ENCODE results near the gene IQSEC1.

Gene IQSEC1

DNA sequence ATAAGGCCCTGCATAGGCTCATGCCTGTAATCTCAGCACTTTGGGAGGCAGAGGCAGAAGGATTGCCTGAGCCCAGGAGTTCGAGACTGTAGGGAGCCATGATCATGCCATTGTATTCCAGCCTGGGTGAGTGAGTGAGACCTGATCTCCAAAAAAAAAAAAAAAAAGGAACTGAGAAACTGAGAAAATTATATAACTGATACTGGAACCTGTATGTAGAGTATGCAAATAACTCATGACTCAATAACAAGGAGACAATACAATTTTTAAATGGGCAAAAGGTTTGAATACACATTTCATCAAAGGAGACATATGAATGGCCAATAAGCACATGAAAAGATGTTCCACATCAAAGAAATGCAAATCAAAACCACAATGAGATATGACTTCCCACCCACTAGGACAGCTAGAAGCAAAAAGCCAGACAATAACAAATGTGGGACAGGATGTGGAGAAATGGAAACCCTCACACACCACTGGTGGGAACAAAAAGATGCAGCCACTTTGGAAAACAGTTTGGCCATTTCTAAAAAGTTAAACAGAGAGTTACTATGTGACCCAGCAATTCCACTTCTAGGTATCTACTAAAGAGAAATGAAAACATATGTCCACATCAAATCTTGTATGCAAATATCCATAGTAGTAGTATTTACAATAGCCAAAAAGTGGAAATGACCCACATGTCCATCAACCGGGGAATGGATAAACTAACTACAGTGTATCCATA lies 70.7 kb downstream of the IQSEC1 start:
- DNase-seq (ENCODE audit: low read depth in 3 of 3), result no peak

GRCh38 chr3:12999147-13000140 lies 73.8 kb downstream of the IQSEC1 start:
- no peak for DNase-seq (ENCODE audit: low read depth in 3 of 3)

- no peak for DNase-seq (ENCODE audit: low read depth in 3 of 3)
These were observed 74.6 kb downstream of the IQSEC1 start for GRCh38 chr3:12998648-12999047.

DNA sequence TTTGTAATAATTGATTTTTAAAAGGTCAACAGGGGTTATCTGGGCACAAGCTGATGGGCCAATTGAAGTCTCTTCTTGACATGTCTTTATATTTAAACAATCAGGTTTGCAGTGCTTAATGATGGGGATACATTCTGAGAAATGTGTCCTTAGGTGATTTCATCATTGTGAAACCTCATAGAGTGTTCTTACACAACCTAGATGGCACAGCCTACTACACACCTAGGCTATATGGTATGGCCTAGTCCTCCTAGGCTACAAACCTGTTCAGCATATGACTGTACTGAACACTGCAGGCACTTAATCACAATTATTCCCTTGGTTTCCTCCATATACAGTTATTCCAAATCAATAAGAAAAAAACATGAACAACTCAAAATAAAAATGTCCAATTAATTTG lies 75.8 kb downstream of the IQSEC1 start:
- DNase-seq (ENCODE audit: low read depth in 3 of 3), result no peak

GRCh38 chr3:12996181-12996506 lies 77.1 kb downstream of the IQSEC1 start:
- DNase-seq (ENCODE audit: low read depth in 3 of 3), result no peak

DNA sequence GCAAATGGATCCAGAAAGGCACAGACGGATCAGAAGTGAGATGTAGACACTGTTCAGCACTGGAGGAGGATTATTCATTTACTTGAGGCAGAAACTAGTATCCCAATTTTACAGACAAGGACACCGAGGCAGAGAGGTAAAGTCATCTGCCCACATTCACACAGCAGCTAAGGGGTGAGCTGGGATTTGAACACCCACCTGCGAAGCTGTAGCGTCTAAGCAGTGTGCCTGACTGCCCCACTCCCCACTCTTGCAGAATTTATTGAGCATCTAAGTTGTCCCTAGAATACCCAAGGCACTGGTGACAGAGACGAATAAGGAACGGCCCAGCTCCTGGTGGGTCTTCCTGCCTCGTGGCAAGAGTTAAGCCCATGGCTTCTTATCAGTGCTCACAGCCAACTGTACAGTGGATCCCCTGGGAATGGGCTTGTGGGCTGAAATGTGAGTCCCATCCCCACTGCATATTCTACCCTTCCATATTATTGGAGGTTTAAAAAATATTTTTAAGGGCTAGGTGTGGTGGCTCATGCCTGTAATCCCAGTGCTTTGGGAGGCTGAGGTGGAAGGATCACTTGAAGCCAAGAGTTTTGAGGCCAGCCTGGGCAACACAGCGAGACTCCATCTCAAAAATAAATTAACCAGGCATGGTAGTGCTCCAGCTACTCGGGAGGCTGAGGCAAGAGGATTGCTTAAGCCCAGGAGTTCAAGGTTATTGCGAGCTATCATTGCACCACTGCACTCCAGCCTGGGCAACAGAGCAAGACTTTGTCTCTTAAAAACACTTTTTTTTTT lies 77.6 kb downstream of the IQSEC1 start:
- no peak for DNase-seq (ENCODE audit: low read depth in 3 of 3)

DNA sequence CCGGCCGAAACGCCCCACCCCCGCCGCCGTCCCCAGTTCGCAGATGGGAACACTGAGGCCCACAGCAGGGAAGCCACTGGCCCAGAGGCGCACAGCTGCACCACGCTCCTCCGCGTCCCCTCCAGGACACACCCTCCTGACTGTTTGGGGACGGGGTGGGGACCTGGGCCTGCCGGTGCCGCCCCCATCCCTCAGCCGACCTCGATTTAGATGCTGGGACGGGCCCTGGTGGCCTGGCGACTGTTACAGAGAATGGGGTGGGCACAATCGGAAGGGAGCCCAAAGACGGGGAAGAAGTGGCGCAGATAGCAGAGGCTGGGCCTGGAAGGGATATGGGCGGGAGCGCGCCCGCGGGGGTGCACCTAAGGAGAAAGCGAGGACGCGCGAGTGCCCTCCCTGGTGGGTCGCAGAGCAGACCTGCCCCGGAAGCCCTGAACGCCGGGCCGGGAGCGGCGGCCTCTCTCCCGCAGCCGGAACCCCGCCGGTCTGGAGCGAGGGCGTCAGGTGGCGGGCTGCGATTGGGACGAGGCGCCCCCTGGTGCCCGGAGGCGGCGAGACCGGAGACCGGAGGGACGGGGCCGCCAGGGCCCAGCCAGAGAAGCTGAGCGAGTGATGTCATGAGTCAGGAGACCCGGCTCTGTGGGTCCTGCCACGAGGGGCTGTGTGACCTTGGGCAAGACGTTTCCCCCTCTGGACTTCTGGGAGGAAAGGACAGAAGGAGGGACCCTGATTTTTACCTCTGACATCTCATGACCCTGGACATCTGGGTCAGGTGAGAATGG lies 78.4 kb downstream of the IQSEC1 start:
- DNase-seq (ENCODE audit: low read depth in 3 of 3), result peak; percentile 69 to 87 (median 81)

DNA sequence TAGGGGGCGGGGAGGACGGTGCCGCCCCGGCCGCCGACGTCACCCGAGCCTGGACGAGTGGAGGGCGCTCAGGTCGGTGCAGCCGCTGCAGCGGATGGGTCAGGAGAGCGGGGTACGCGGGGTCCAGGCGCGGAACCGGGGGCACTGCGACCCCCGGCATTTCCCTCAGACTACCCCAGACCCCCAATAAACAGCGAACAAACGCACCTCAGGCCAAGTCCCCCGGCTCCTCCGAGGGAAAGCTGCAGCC lies 78.9 kb downstream of the IQSEC1 start:
- peak in 1 of 3 experiments; percentile 41 for DNase-seq (ENCODE audit: low read depth in 3 of 3)

DNA sequence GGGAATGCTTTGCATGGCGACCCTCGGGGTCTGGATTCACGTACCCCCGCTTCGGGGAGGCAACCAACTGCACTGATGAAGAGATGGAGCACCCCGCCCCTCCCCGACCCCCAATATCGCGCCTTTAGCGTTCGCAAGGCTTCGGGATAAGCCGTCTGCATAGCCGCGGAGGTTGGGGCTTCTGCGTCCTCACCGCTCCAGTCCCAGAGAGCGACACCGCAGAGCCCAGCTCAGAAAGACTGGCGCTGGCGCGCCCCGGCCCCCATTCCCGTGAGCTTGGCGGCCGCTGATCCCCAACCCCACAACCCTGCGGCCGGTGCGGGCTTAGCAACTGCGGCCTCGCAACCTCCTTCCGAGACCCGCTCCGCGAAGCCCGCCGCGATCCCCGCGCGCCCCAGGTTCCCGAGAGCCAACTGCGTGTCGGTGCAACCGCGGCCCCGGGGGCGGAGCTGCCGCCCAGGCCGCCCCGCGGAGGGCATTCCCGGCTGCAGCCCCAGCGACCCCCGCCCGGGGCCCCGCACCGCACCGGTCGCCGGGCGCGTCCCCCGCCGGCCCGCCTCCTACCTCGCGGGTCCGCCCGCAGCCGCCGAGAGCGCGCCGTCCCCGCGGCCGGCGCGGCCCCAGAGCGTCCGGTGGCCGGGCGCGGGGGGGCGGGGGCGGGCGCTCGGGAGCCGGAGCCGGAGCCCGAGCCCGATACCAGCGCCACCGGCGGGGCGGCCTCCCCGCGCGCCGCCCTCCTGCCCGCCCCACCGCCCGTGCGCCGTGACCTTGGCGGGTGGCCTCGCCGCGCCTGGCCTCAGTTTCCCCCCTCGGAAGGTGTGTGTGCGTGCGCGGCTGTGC lies 79.5 kb downstream of the IQSEC1 start:
- DNase-seq (ENCODE audit: low read depth in 3 of 3), result peak in 1 of 3 experiments; percentile 21

DNA sequence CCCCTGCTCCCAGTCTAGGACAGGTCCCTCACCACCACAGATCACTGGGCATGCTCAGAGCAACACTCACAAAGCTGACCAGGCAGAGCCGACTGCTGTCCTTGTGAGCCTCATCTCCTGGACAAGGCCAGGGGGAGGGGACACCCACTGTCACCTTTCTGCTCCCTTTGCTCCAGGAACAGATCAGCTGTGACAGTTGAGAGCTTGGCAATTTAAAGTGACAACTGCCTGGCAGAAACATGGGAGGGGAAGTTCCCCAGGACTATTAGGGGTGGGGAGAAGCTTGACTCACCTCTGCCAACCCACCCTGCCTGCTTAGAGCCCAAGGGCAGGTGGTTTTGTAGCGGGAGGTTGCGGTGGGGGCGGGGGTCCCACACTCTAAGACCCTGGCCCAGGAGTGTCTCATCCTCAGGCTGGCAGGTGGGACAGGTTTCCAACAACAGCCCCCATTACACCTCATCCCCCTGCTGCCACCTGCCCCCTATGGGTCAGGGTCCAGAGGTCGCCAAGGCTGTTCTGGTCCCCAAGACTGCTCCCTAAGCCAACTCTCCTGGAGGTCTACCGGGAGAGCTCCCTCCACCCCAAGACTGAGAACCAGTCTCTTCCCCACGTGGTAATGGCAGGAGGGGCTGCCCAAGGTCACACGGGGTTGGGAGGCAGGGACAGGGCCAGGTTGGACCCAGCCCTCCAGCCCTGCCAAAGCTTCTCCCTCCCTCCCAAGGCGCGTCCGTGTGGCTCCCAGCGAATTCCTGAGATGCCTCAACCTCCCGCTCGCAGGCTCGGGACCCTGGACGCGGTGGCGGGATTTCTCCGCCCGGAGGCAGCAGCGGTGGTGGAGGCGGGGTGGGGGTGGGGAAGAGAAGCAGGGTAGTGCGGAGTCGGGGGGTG lies 80.4 kb downstream of the IQSEC1 start:
- DNase-seq (ENCODE audit: low read depth in 3 of 3), result no peak

DNA sequence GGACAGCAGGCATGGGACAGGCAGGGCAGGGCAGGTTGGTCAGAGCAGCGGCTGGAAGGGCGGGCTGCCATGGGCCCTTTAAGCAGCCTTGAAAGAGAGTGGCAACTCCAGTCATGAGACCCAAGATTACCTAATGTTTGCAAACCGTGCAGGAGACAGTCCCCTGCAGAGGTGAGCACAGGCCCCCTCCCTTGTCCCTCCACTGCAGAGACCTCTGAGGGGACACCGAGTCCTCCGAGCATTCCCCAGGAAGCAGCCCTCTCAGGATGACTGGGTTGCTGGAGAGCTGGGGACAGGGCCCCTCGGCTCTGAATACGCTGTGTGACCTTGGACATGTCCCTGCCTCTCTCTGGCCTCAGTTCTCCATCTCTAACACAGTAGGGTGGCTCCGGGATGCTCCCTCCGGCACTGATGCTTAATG lies 81.4 kb downstream of the IQSEC1 start:
- no peak for DNase-seq (ENCODE audit: low read depth in 3 of 3)

DNA sequence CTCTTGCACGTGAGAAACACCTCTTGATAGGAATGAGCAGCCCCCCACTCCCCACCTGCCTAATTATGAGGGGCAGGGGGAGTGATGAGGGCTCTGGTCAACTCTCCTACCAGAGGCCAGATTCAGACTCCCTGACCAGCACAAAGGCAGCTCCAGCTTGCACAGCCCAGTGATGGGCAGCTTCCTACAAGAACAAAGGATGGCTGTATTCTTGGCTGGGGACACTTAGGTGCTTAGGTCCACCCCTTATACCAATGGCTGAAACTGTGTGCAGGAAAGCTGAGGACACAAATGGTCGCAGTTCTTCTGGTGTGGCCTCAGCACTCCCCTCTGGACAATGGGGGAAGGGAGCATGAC lies 81.8 kb downstream of the IQSEC1 start:
- no peak for DNase-seq (ENCODE audit: low read depth in 3 of 3)

DNA sequence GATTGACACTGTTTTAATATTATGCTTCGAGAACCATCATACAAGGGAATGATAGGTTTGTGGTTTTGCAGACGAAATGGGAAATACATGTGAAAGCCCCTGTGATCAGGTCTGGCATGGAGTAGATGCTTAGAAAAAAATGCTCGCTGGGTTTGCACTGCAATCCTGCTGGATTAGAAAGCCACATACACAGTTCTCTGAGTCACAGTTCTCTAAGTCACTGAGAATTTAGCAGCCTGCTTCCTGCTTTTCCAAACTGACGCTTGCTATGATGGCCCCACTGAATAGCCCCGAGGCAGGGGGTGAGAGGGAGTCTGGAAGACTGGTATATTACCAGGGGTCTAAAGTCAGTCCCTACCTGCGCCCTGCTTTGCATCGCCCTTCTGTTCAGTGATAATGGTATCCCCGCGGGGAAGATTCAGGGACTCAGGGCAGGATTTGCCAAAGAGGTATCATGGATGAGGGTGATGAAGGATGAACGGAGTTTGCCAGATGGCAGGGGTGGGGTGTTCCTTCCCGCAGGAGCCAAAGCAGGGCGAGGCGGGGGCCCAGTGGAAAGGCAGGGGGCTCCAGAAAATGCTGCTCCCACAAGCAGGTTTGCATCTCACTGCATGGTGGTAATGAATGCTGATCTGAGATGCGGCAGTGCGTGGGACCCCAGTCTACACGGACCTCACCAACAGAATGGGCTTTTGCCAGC lies 82.3 kb downstream of the IQSEC1 start:
- no peak for DNase-seq (ENCODE audit: low read depth in 3 of 3)

- no peak for DNase-seq (ENCODE audit: low read depth in 3 of 3)
These were observed 82.9 kb downstream of the IQSEC1 start for GRCh38 chr3:12990306-12990705.

GRCh38 chr3:12988728-12989454 lies 84.3 kb downstream of the IQSEC1 start:
- no peak for DNase-seq (ENCODE audit: low read depth in 3 of 3)

GRCh38 chr3:12987602-12988001 lies 85.6 kb downstream of the IQSEC1 start:
- no peak for DNase-seq (ENCODE audit: low read depth in 3 of 3)

- DNase-seq (ENCODE audit: low read depth in 3 of 3), result no peak
These were observed 86.2 kb downstream of the IQSEC1 start for GRCh38 chr3:12986986-12987385.

- no peak for DNase-seq (ENCODE audit: low read depth in 3 of 3)
These were observed 86.7 kb downstream of the IQSEC1 start for GRCh38 chr3:12986521-12986920.

GRCh38 chr3:12986031-12986430 lies 87.2 kb downstream of the IQSEC1 start:
- no peak for DNase-seq (ENCODE audit: low read depth in 3 of 3)
